ENCODE results near the gene NFATC2.

DNA sequence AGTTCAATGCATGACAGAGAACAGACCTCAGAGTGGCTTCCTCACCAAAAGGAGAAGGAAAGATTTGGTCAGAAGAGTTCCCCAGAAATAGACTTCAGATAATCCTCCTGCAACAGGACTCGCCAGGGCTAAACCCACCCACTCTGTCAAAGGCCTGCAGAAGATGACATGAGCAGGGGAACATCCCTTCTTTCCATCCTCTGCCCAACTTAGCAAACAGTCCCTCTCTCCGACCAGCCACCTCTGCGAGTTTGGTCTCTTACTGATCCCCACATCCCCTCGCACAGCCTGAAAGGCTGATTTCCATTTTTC lies 7.5 kb downstream of the NFATC2 start:
- TF ChIP-seq POLR2A (IDR thresholded peaks at IDR 0.05; ENCODE audit: low read length) (no peak), GATA1 (IDR thresholded peaks at IDR 0.05; ENCODE audit: low read depth, low read length) (no peak)
